Measurements from ENCODE around the gene CBFA2T3.

The CBFA2T3 gene

DNA sequence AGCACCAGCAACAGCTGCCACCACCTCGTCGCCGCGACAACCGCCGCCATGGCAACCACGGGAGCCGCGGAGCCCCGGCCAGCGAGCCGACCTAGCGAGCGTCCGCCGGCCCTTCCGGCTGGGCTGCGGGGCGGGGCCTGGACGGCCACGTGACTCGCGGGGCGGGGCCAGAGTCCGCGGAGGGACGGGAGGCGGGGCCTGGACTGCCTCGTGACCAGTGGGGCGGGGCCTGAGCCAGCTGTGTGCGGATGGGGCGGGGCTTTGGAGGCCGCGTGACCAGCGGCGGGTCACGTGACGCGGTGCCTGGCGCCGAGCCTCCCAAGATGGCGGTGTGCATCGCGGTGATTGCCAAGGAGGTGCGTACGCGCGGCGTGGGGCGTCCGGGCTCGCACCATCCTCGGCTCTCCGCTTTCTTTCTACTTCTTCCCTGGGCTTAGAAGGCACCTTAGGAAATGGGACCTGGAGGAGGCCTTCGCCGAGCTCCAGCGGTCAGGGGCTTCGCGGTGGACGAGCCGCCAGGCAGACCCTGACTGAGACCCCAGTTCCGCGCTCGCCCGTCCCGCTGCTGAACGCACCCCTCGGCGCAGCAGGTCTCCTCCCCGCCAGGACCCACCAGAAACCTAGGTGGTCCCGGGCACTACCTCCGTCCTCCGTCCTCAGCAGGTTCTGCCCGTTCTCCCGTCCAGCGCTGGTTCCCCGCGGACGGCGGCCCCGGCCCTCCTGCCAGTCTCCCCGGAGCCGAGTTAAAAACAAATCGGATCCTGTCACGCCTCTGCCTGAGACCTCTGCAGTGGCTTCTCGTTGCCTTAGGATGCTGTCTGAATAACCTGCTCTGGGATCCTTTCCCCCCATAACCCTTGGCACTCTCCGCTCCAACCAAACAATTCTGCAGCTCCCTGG is 119.9 kb downstream of the CBFA2T3 start, which contains the start of the genes GALNS and TRAPPC2L (continued):
- no peak for TF ChIP-seq ZNF549 (tag by site-specific recombination; IDR thresholded peaks at IDR 0.05)
- TF ChIP-seq TCF7L2 (IDR thresholded peaks at IDR 0.05; ENCODE audit: borderline replicate concordance, low read depth, low read length) = no peak
- TF ChIP-seq ZNF18 (tag by site-specific recombination; IDR thresholded peaks at IDR 0.05) = no peak
- TF ChIP-seq ZNF140 (tag by site-specific recombination; IDR thresholded peaks at IDR 0.05) = no peak
- TF ChIP-seq, protein P1, sequence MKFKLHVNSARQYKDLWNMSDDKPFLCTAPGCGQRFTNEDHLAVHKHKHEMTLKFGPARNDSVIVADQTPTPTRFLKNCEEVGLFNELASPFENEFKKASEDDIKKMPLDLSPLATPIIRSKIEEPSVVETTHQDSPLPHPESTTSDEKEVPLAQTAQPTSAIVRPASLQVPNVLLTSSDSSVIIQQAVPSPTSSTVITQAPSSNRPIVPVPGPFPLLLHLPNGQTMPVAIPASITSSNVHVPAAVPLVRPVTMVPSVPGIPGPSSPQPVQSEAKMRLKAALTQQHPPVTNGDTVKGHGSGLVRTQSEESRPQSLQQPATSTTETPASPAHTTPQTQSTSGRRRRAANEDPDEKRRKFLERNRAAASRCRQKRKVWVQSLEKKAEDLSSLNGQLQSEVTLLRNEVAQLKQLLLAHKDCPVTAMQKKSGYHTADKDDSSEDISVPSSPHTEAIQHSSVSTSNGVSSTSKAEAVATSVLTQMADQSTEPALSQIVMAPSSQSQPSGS (tag by site-specific recombination; IDR thresholded peaks at IDR 0.05; ENCODE audit: low read depth) = no peak
- TF ChIP-seq ZNF791 (tag by site-specific recombination; IDR thresholded peaks at IDR 0.05) = 0 out of 2 replicates have a peak, but pooled peaks have one; percentile 6
- no peak for TF ChIP-seq ZNF292 (tag by site-specific recombination; IDR thresholded peaks at IDR 0.05; ENCODE audit: borderline replicate concordance, low read depth)
- TF ChIP-seq ZNF350 (tag by site-specific recombination; IDR thresholded peaks at IDR 0.05) = no peak
- TF ChIP-seq ZNF157 (tag by site-specific recombination; IDR thresholded peaks at IDR 0.05) = 0 out of 2 replicates have a peak, but pooled peaks have one; percentile 27
- no peak for TF ChIP-seq OVOL3 (tag by site-specific recombination; IDR thresholded peaks at IDR 0.05)
- TF ChIP-seq ZNF416 (tag by site-specific recombination; IDR thresholded peaks at IDR 0.05) = no peak
- TF ChIP-seq, protein P2, sequence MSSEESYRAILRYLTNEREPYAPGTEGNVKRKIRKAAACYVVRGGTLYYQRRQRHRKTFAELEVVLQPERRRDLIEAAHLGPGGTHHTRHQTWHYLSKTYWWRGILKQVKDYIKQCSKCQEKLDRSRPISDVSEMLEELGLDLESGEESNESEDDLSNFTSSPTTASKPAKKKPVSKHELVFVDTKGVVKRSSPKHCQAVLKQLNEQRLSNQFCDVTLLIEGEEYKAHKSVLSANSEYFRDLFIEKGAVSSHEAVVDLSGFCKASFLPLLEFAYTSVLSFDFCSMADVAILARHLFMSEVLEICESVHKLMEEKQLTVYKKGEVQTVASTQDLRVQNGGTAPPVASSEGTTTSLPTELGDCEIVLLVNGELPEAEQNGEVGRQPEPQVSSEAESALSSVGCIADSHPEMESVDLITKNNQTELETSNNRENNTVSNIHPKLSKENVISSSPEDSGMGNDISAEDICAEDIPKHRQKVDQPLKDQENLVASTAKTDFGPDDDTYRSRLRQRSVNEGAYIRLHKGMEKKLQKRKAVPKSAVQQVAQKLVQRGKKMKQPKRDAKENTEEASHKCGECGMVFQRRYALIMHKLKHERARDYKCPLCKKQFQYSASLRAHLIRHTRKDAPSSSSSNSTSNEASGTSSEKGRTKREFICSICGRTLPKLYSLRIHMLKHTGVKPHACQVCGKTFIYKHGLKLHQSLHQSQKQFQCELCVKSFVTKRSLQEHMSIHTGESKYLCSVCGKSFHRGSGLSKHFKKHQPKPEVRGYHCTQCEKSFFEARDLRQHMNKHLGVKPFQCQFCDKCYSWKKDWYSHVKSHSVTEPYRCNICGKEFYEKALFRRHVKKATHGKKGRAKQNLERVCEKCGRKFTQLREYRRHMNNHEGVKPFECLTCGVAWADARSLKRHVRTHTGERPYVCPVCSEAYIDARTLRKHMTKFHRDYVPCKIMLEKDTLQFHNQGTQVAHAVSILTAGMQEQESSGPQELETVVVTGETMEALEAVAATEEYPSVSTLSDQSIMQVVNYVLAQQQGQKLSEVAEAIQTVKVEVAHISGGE (tag by site-specific recombination; conservative IDR thresholded peaks at IDR 0.05; ENCODE audit: low read depth) = peak; percentile 25; the same call in 1 of the 2 replicates
- TF ChIP-seq ZNF677 (tag by site-specific recombination; IDR thresholded peaks at IDR 0.05) = no peak
- no peak for TF ChIP-seq ZNF654 (tag by site-specific recombination; IDR thresholded peaks at IDR 0.05; ENCODE audit: low read depth)
- no peak for TF ChIP-seq ZSCAN16 (tag by site-specific recombination; IDR thresholded peaks at IDR 0.05)
- TF ChIP-seq, protein P3, sequence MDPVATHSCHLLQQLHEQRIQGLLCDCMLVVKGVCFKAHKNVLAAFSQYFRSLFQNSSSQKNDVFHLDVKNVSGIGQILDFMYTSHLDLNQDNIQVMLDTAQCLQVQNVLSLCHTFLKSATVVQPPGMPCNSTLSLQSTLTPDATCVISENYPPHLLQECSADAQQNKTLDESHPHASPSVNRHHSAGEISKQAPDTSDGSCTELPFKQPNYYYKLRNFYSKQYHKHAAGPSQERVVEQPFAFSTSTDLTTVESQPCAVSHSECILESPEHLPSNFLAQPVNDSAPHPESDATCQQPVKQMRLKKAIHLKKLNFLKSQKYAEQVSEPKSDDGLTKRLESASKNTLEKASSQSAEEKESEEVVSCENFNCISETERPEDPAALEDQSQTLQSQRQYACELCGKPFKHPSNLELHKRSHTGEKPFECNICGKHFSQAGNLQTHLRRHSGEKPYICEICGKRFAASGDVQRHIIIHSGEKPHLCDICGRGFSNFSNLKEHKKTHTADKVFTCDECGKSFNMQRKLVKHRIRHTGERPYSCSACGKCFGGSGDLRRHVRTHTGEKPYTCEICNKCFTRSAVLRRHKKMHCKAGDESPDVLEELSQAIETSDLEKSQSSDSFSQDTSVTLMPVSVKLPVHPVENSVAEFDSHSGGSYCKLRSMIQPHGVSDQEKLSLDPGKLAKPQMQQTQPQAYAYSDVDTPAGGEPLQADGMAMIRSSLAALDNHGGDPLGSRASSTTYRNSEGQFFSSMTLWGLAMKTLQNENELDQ (tag by site-specific recombination; IDR thresholded peaks at IDR 0.05; ENCODE audit: low read depth) = no peak
- TF ChIP-seq ZNF670 (tag by site-specific recombination; IDR thresholded peaks at IDR 0.05; ENCODE audit: low read depth) = no peak
- TF ChIP-seq GLI2 (tag by site-specific recombination; IDR thresholded peaks at IDR 0.05; ENCODE audit: borderline replicate concordance, low read depth) = no peak
- TF ChIP-seq ZNF155 (tag by site-specific recombination; IDR thresholded peaks at IDR 0.05) = no peak
- TF ChIP-seq PBX3 (CRISPR knock-in tag; IDR thresholded peaks at IDR 0.05) = no peak
- TF ChIP-seq HOXD13 (CRISPR knock-in tag; IDR thresholded peaks at IDR 0.05; ENCODE audit: borderline replicate concordance) = no peak
- 0 out of 2 replicates have a peak, but pooled peaks have one; percentile 51 for TF ChIP-seq ZNF24 (tag by site-specific recombination; IDR thresholded peaks at IDR 0.05)
- TF ChIP-seq ZNF837 (tag by site-specific recombination; IDR thresholded peaks at IDR 0.05) = no peak
- no peak for TF ChIP-seq HOXA7 (CRISPR knock-in tag; IDR thresholded peaks at IDR 0.05; ENCODE audit: borderline replicate concordance)
- no peak for TF ChIP-seq MEIS1 (CRISPR knock-in tag; IDR thresholded peaks at IDR 0.05; ENCODE audit: borderline replicate concordance)
- TF ChIP-seq ZNF302 (tag by site-specific recombination; IDR thresholded peaks at IDR 0.05; ENCODE audit: low read depth) = no peak
- no peak for TF ChIP-seq ZNF146 (tag by site-specific recombination; IDR thresholded peaks at IDR 0.05)
- TF ChIP-seq ZNF792 (tag by site-specific recombination; IDR thresholded peaks at IDR 0.05) = no peak; the same call in 1 of the 2 replicates
- no peak for TF ChIP-seq ZNF555 (tag by site-specific recombination; conservative IDR thresholded peaks at IDR 0.05)
- TF ChIP-seq ZNF521 (tag by site-specific recombination; IDR thresholded peaks at IDR 0.05) = no peak

Measured in HEK293 (cell line).